Measurements from ENCODE around the gene KCNH2.

The KCNH2 gene

DNA sequence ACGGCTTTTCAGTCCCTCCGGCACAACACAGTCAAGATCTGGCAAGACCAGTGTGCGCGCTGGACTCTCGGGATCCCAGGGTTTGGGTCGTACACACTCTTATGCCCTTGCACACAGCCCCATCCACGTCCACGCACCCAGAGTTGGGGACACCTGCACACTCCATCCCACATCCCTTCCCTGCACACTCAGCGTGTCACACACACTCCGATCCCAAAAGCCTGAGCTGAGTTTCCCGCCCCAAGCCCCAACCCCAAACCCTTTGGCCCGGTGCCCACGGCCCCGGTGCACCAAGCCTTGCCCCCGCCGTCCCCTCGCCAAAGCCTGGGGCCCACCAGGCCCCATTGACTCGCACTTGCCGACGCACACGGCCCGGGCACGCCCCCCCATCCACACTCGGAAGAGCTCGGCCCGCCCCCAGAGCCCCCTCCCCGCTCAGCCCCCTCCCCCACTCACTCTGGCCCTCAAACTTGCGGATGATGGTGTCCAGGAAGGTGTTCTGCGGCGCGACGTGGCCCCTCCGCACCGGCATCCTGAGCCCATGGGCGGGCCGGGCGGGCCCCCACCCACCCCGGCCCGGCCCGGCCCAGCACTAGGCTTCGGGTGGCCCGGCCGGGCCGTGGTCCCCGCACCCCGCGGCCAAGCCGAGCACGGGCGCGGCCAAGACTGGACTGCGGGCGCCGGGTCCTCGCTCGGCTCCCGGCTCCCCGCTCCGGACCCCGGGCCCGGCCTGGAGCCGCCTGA, 567 bp downstream of the KCNH2 start:
- in situ Hi-C loops (cut with HindIII; ENCODE audit: low sequenced_read_pairs) = loop anchor here (10.0 kb wide), 1 partner anchor 63 kb away; no protein-coding TSS in a partner anchor

DNA sequence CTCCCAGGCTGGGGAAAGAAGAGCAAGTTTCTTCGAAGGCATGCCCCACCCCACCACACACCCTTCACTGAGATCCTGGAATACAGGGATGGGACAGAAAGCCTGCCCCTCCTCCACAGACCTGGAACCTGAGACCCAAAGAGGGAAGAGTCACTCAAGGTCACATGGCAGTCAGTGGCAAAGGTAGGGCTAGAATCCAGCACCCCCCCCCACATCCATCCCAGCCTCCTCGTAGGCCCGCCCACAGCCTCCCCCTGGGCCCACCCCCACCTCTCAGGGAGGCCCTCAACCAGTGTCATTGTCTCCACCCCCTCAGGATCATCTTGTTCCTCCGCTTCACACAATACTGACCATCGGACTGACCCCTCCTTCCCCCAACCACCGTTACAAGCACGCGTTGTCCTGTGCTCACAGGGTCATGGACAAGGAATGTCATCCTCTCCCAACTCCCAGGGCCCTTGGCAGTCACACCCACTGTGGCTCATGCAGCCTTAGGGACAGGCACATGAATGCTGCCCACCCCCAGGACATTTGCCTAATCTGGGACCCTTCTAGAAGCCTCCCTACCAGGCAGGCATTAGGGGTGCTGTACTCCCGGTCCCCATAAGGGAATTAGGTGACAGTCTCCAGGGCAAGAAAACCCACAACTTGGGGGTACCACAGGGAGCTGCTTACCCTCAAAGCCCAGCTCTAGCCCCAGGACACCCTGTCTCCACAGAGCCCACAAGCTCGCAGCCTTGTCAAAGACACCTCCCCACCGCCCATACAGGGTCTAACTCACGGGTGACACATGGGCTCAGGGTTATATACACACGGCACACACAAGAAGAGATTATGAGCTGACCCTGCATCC, 1.4 kb downstream of the KCNH2 start:
- in situ Hi-C loops (cut with HindIII; ENCODE audit: low sequenced_read_pairs) = loop anchor here (10.0 kb wide), 1 partner anchor 62 kb away; no protein-coding TSS in a partner anchor

DNA sequence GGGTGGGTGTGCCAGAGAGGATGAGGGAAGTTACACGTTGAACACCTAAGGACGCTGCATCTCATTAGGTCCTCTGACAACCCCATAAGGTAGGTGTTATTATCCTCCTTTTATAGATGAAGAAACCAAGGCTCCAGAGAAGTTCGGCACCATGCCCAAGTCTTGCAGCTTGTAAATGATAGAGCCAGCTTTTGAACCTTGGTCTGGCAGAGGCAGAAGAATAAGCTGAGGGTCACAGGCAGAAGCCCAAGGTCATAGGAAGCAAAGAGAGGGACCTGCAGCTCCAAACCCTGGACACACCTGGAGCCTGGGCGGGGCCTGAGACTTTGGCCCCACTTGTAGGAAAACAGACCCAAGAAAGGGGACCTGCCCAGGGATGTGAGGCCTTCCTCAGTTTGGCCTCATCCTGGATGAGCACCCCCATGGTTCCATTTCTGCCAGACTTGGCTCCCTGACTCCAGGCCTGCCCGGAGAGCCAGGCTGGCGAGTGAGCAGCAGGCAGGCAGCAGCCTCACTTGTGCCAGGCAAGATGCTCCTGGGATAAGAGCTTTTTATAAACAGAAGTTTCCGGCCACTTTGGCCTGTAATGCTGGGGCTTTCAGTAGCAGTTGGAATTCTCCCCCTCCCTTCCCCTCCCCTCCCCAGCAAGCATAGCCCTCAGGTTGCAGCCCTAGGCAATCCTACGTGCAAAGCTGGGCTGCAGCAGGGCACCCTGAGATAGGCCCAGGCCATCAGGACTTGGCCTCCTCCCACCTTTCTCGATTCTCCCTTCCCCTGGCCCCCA, 2.4 kb downstream of the KCNH2 start:
- in situ Hi-C loops (cut with HindIII; ENCODE audit: low sequenced_read_pairs) = loop anchor here (10.0 kb wide), 1 partner anchor 61 kb away; no protein-coding TSS in a partner anchor

DNA sequence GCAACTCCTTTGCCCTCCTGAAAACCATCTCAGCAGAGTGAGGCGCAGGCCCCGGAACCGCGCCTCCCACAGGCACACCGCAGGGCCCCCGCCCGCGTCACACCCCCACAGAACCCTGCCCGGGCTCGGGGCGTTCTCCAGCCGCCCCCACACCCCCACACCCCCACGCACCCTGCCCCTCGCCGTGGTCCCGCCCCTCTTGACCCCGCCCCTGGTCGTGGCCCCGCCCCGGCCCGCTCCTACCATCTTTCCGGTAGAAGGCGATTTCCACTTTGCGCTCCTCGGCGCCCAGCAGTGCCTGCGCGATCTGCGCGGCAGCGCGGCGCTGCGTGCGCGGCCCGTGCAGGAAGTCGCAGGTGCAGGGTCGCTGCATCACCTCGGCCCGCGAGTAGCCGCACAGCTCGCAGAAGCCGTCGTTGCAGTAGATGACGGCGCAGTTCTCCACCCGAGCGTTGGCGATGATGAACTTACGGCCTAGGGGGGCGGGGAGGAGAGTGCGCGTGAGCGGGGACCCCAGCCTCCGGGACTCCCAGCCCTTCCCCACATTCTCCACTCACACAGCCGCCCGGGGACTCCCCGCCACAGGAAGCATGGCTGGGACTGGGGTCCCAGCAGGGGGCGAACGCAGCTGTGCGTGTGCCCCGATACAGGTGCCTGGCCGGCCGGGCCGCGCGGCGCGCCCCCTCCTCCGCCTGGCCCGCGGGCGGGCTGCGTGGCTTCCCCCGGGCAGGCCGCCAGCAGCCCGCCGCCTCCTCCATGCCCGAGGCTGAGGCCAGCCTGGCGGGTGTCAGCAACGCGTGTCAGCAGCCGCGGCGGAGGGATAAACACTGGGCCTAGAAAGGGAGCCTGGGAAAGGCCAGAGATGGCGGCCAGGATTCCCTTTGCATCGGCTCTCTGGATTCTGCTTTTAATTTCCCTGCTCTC, 3.4 kb downstream of the KCNH2 start:
- in situ Hi-C loops (cut with HindIII; ENCODE audit: low sequenced_read_pairs) = loop anchor here (5.0 to 10.0 kb wide), 2 partner anchors 58 to 60 kb away; no protein-coding TSS in a partner anchor

DNA sequence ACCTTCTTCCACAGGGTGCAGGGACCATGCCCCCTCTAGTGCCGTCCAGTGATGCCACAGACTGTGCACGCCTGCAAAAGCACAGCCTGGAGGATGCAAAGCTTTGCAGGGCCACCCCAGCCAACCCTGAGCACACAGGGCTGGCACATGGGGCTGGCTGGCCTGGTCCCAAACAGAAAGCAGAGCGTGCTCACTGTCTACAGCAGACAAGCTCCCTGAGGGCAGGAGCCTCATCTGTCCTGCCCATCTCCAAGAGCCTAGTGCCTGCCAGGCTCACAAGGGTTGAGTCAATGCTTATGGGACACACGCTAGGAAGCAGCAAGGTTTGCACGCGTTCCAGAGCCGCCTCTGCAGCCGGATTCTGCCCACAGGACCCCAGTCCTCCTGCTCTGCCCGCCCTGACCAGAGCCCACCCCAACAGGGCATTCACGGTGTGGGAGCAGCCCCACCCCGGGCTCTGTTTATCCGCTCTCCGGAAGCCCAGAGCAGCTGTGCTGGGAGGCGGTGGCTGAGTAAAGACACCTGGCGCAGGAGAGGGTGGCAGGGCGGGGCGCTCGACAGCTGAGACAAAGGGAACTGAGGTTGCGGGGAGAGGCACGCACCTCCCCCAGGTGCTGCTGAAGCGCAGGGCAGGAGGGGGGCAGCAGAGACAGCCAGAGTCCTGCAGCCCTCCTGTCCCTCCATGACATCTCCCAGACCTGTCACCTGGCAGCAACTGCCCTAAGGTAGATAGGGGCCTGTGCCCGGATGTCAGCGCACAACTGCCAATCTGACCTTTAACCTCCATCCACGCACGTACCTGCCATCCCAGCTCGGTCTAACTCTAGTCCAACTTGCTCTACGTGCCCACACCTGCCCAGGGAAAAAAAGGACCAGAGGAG, 4.3 kb downstream of the KCNH2 start:
- in situ Hi-C loops (cut with HindIII; ENCODE audit: low sequenced_read_pairs) = loop anchor here (5.0 to 10.0 kb wide), 2 partner anchors 58 to 59 kb away; no protein-coding TSS in a partner anchor

DNA sequence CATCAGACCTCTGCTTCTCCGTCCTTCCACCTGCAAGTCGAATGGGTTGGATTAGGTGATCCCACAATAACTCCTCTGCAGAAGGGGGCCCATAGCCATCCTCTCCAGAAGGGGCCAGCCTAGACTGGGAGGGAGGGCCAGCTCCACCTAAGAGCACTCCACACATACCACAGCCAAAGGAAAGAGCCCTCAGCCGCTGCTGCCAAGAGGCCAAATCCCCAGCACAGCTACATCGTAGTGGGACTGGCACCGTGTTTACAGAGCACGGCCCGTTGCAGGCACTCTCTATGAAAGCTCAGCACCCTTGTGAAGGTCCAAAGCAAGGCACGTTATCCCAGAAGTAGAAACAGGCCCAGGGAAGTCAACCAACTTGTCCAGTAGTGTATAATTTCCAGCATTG, 5.4 kb downstream of the KCNH2 start:
- in situ Hi-C loops (cut with HindIII; ENCODE audit: low sequenced_read_pairs) = loop anchor here (5.0 to 10.0 kb wide), 2 partner anchors 58 to 60 kb away; no protein-coding TSS in a partner anchor

DNA sequence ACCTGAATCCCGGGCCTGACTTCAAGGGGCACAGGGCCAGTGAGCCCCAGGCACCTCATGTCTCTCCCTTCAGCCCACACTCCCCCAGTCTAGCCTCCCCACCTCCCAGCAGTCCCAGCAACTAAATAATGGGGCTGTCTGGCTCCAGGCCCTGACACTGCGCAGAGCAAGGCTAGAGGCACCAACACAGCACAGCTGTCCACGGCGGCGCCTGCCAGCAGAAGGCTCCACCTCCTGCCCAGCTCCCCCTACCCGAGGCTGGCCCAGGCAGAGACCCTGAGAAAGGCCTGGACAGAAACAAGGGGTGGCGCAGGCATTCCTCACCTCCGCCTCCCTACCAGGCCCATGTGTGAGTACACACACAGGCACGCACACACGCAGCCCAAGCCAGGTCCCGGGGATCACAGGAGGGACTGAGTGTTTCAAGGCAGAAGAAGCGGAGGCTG, 6.1 kb downstream of the KCNH2 start:
- in situ Hi-C loops (cut with HindIII; ENCODE audit: low sequenced_read_pairs) = loop anchor here (5.0 to 10.0 kb wide), 2 partner anchors 57 to 60 kb away; no protein-coding TSS in a partner anchor

DNA sequence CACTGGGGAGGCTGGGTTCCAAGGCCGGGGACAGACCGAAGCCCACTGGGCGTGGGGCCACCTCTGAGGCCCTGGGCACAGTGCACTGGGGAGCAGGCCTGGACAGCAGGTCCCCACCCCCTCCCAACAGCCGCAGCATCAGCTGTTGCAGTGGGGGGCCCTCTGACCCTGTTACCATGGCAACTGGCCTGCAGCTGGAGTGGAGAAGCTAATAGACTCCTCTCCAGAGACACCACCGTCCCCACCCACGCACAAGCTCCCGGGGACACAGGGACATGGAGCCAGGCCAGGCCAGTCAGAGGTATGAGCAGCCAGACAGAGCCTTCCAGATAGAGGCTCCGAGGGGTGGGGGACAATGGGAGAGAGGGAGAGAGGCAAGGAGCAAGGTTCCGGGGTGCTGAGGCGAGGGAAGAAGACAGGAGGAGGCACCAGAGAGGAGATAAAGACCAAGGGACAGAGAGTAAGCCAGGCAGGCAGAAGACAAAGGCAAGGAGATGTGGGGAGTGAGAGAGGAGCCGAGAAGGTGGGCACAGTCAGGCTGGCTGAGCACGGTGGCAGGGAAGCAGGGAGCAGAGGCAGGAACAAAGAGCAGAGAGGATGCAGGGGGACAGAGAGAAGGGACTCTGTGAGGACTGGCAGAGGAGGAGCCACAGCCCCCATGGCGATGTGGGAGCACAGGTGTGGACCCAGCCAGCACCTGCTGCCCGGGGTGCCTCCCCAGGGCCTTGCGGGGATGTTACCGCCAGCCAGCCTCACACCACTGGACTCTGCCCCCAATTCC, 6.7 kb downstream of the KCNH2 start:
- in situ Hi-C loops (cut with HindIII; ENCODE audit: low sequenced_read_pairs) = loop anchor here (5.0 to 10.0 kb wide), 2 partner anchors 57 to 61 kb away; no protein-coding TSS in a partner anchor

DNA sequence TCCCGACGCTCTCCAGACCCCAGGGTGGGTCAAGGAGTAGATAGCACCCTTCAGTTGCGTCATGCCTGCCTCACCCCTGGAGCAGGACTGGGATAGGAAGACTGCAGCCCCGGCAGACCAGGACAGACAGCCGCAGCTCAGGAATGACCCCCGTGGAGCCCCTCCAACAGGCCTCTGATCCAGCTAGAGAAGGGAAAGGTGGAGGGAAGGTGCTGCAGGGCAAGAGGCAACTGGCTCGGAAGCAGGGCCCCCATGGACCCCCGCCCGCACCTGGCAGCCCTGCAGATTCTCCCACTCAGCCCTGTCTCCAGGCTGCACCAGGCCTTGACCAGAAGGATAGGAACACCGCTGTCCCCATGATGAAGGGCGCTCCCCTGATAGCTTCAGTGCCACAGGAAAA, 7.7 kb downstream of the KCNH2 start:
- in situ Hi-C loops (cut with HindIII; ENCODE audit: low sequenced_read_pairs) = loop anchor here (5.0 to 10.0 kb wide), 2 partner anchors 56 to 62 kb away; no protein-coding TSS in a partner anchor

DNA sequence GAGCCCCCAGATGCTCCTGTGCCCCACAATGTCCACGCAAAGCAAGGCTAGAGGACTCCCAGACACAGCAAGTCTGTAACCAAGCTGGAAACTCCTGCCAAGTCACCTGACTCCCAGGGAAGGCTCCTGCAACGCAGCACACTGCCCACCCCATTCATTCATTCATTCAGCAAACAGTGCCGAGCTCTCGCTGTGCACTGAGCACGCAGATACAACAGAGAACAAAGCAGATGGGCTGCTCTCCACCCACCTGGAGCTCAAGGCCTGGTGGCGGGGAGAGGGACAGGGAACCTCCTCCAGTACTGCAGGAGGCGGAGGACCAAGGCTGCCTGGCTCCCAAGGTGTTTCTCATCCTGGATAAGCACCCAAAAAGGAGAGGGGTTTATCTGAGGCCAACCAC, 8.6 kb downstream of the KCNH2 start:
- in situ Hi-C loops (cut with HindIII; ENCODE audit: low sequenced_read_pairs) = no loop called here

DNA sequence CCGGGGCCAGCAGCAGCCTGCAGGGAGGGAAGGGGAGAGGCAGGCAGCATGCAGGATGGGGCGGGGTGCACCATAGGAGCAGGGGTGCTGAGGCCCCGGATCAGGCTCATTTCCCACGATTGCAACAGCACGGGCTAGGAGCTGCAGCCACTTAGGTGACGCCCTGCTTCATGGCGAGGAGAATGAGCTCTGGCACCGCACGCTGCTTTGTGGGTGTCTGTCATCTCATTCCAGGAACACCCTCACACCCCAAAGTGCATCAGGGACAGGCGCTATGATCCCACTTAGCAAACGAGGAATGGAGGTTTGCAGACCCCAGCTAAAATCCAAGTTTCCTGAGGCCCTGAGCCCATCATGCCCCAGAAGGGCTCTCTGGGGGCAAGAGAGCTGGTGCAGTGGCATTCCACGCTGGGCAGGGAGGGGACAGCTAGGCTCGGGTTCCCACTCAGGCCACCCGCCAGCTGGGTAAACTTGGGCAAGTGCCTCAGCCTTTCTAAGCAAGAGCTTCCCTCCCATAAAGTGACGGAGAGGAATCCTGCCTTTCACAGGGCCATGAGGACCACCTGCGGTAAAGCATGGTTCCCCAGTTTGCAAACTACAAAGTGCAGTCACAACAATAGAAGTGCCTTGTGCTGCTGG, 9.3 kb downstream of the KCNH2 start:
- in situ Hi-C loops (cut with HindIII; ENCODE audit: low sequenced_read_pairs) = no loop called here

DNA sequence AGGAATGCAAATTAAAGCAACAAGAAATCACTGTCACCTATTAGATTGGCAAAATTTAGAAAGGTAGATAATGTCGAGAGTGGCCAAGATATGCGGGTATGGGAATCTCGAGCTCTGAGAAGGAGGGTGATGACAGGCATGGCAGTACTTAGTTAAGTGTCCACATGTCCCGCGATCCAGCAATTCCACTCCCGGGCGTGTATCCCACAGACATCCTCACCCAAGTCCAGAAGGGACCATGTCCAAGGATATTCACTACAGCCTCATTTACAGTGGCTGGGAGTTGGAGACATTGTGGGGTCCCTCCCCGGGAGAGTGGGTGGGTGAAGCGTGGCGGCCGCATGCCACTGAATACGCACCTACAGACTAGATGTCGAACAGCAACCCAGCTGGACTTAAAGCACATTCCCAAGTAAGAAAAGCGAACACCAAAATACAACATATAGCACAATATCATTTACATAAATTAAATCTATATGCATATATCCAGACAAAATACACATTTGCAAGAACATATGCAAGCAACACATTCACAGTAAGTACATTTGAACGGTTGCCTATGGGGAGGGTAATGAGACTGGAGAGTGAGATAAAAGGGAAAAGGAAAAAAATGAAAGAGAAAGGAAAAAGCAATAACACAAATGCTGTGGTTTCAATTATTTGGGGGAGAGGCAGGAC, 9.9 kb downstream of the KCNH2 start:
- in situ Hi-C loops (cut with HindIII; ENCODE audit: low sequenced_read_pairs) = no loop called here

DNA sequence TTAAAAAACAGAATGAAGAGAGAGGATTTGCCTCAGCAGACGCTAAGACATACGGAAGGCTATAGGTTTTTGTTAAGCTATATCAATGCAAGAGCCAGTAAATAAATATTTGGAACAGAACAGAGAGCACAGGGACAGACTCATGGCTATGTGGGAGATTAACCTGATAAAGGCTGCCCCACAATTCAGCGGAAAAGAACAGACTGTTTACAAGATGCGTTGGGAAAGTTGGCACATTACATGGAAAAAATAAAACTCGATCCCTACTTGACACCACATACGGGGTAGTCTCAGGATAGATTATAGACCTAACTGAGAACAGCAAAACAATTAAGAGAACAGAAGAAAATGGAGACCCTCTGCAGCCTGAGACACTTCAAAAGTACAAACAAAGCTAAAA, 10.8 kb downstream of the KCNH2 start:
- in situ Hi-C loops (cut with HindIII; ENCODE audit: low sequenced_read_pairs) = no loop called here

DNA sequence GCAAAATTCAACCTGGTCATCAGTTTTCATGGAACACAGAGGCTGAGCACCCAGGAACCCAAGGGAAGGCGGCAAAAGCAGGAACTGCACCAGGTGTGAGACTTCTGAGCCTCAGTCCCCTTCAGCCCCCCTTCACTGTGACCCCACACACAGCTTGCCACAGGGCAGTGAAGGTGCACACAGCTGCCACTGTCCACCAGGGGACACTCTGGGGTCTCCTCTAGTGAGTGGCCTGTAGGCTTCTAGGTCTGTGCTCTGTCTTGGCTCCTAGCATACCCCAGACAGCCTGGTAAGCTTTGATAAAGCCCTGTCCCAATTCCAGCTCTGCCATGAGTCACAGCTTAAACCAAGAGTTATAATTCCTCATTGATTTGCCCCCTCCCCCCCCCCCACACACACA, 12.1 kb downstream of the KCNH2 start:
- in situ Hi-C loops (cut with HindIII; ENCODE audit: low sequenced_read_pairs) = no loop called here

DNA sequence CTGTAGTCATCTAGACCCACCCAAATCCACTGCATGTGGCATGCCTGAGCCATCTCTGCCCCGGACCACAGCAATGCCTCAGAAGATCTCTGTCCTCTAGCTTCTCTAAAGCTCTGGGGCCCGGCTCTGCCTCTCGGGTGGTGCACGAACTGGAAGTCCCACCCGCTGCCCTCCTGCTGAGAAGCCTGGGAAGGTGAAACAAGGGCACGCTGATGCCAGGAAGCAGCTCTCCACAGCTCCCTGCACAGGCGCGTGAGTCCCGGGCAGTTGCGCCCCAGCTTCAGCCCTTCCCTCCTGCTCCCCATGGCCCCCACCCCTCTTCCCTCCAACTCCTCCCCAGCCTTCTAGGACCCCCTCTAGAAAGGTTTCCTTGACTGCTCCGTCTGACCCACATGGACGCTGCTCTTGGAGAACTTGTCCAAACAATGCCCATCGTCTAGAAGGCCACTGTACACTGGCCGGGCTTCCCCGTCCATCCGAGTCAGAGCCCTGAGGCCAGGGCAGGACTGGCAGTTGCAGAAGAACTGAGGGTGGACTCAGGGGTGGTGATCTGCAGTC, 12.8 kb downstream of the KCNH2 start:
- in situ Hi-C loops (cut with HindIII; ENCODE audit: low sequenced_read_pairs) = no loop called here

DNA sequence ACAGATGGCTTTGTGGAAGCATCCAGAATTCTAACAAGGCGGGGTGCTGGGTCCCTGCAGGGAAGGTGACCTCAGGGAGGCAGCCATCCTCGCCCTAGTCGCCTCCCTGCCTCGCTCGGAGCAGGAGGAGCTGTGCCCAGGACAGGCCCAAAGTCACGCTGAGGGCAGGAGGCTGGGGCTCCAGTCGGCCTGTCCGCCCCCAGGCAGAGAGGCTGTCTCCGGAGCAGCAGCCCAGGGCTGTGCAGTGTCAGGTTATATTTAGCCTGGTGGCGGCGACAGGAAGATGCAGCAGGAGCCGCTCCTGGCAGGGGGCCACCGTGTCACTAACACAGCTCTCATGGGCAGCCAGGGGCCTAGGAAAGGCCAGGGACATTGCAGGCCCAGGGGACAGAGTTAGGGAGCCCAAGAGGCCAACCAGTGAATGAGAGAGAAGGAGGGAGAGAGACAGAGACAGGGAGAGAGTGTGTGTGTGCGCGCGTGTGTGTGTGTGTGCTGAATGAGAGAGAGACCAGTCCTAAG, 13.5 kb downstream of the KCNH2 start:
- in situ Hi-C loops (cut with HindIII; ENCODE audit: low sequenced_read_pairs) = no loop called here
